IPS-NIHi7 (cell line): ENCODE data around the gene L3MBTL1.

Source experiments
- DNase-seq: peaks from one replicate; pipeline ENCODE4 v3.0.0; 2012; ENCODE audit warnings: mixed read lengths; ENCODE audit errors: extremely low spot score

L3MBTL1 gene

DNA sequence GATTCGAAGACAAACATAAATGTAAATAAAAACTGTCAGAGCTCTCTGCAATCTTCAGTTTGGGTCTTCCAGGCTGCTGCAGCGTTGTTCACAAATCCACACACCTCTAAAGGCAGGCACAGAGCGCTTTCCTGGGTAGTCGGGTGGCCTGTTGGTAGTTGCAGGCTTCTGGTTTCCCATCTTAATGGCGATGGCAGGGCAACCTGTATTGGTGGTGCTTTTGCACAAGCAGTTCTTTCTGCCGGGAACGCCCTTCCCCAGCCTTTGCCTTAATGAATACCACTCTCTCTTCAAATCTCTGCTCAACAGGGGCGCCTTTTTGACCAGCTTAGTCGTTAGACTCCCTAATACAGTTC, 82.5 kb downstream of the L3MBTL1 start:
- DNase-seq: peak; percentile 35

GRCh38 chr20:43590392-43591303, 83.2 kb downstream of the L3MBTL1 start, which contains the start of gene IFT52:
IFT52 (plus strand) TSS chr20:43590937; CDS start chr20:43594699, 3,762 bp downstream.
- DNase-seq: peak; percentile 98
